Stimulated activated CD4-positive, alpha-beta T cell treated with anti-CD3 and anti-CD28 coated beads, Interleukin-1b, Interleukin-23, amount 100 ng/mL, for 24 hours (primary cell): ENCODE data around the gene CNTN4.
A peak's percentile ranks its signal among the peaks of the same experiment; 100 is the strongest.

Experiments used
- DNase-seq, 4 experiments: peaks; one replicate each; pipeline ENCODE4 v3.0.0-alpha.2; 2020; ENCODE audit warnings: low read depth in 4 of 4, low spot score in 1 of 4

CNTN4 gene

GRCh38 chr3:2148561-2149340 lies 50.1 kb downstream of the CNTN4 start:
- no peak for DNase-seq

GRCh38 chr3:2153053-2153452 lies 54.4 kb downstream of the CNTN4 start:
- no peak for DNase-seq

- no peak for DNase-seq
These were observed 54.9 kb downstream of the CNTN4 start for GRCh38 chr3:2153547-2153946.

- no peak for DNase-seq
These were observed 56.0 kb downstream of the CNTN4 start for GRCh38 chr3:2154621-2155020.

- DNase-seq, result peak in 1 of 4 experiments; percentile 0
These were observed 57.7 kb downstream of the CNTN4 start for GRCh38 chr3:2156244-2156847.

GRCh38 chr3:2158828-2159227 lies 60.2 kb downstream of the CNTN4 start:
- DNase-seq, result no peak

GRCh38 chr3:2166552-2166951 lies 67.9 kb downstream of the CNTN4 start:
- DNase-seq, result no peak

- no peak for DNase-seq
These were observed 74.0 kb downstream of the CNTN4 start for GRCh38 chr3:2172561-2173171.

- DNase-seq, result no peak
These were observed 82.0 kb downstream of the CNTN4 start for GRCh38 chr3:2180634-2181033.

- DNase-seq, result no peak
These were observed 100.2 kb downstream of the CNTN4 start for GRCh38 chr3:2198776-2199279.

- DNase-seq, result no peak
These were observed 105.4 kb downstream of the CNTN4 start for GRCh38 chr3:2204054-2204453.

- DNase-seq, result no peak
These were observed 107.0 kb downstream of the CNTN4 start for GRCh38 chr3:2205692-2206091.

GRCh38 chr3:2206536-2206935 lies 107.9 kb downstream of the CNTN4 start:
- DNase-seq, result no peak

- no peak for DNase-seq
These were observed 112.9 kb downstream of the CNTN4 start for GRCh38 chr3:2211568-2211967.

GRCh38 chr3:2212206-2212605 lies 113.5 kb downstream of the CNTN4 start:
- no peak for DNase-seq

GRCh38 chr3:2218375-2218774 lies 119.7 kb downstream of the CNTN4 start:
- no peak for DNase-seq

GRCh38 chr3:2218816-2219215 lies 120.2 kb downstream of the CNTN4 start:
- no peak for DNase-seq

- no peak for DNase-seq
These were observed 137.5 kb downstream of the CNTN4 start for GRCh38 chr3:2236203-2236602.

- no peak for DNase-seq
These were observed 145.5 kb downstream of the CNTN4 start for GRCh38 chr3:2244137-2244536.

GRCh38 chr3:2246873-2247648 lies 148.4 kb downstream of the CNTN4 start:
- no peak for DNase-seq

GRCh38 chr3:2247831-2248230 lies 149.2 kb downstream of the CNTN4 start:
- DNase-seq, result no peak
